ENCODE results near the gene MED12L. TPM values are rescaled to one million over a fixed set of nuclear protein-coding genes. Genes with fewer than 3 reads are reported as not detected.

MED12L gene
- total RNA-seq, 1 experiment from 2014 or later, result 6.4 TPM

GRCh38 chr3:151404316-151404715 lies 318.9 kb downstream of the MED12L start:
- Histone ChIP-seq H3K9me2 (ENCODE audit: insufficient read depth) (no peaks in the 10 kb centered on the region), H3K27ac (ENCODE audit: low read depth, low read length) (no peak overlapping the region), H4K20me1 (ENCODE audit: insufficient read depth) (no peaks in the 10 kb centered on the region), H3K4me2 (ENCODE audit: low read length) (no peak overlapping the region), H3K9me3 (ENCODE audit: control insufficient read depth in 1 of 2, insufficient read depth in 1 of 2, low read depth in 1 of 2, low read length in 2 of 2) (no peaks in the 10 kb centered on the region), H3K27me3 (ENCODE audit: insufficient read depth, low read length) (no peaks in the 10 kb centered on the region), H3K36me3 (ENCODE audit: control insufficient read depth in 1 of 2, insufficient read depth in 2 of 2, low read length in 2 of 2) (no peaks in the 10 kb centered on the region), H3K9ac (ENCODE audit: low read length) (no peak overlapping the region), H3K79me2 (ENCODE audit: insufficient read depth, low read length) (no peaks in the 10 kb centered on the region), H3K4me1 (ENCODE audit: control insufficient read depth in 1 of 2, insufficient read depth in 2 of 2, low read length in 2 of 2) (no peaks in the 10 kb centered on the region), H2AFZ (ENCODE audit: low read depth, low read length, poor library complexity, severe bottlenecking) (no peak overlapping the region), H3K4me3 (replicated peaks in 1 of 2; ENCODE audit: low read depth in 1 of 2, low read length in 2 of 2) (no peak overlapping the region)
- no peak for TF ChIP-seq POLR2A (IDR thresholded peaks at IDR 0.05; ENCODE audit: borderline replicate concordance, extremely low read depth, insufficient read depth, insufficient read length)
- TF ChIP-seq EZH2phosphoT487 (IDR thresholded peaks at IDR 0.05; ENCODE audit: borderline replicate concordance), result no peak
- no peak for TF ChIP-seq EGR1 (IDR thresholded peaks at IDR 0.05; ENCODE audit: low read depth)
- TF ChIP-seq ZBTB33 (IDR thresholded peaks at IDR 0.05; ENCODE audit: extremely low read depth, insufficient replicate concordance, low read length), result no peak
- no peak for TF ChIP-seq SP1 (IDR thresholded peaks at IDR 0.05; ENCODE audit: low read depth)
- no peak for TF ChIP-seq TCF7L2 (IDR thresholded peaks at IDR 0.05; ENCODE audit: borderline replicate concordance, extremely low read depth, insufficient read depth, insufficient read length)
- no peak for TF ChIP-seq POLR2AphosphoS5 (IDR thresholded peaks at IDR 0.05; ENCODE audit: low read depth, low read length)
- TF ChIP-seq EZH2 (IDR thresholded peaks at IDR 0.05), result no peak
- no peak for TF ChIP-seq YY1 (IDR thresholded peaks at IDR 0.05; ENCODE audit: extremely low read depth, insufficient replicate concordance, low read depth, low read length)
- TF ChIP-seq ATF3 (IDR thresholded peaks at IDR 0.05), result no peak
- no peak for TF ChIP-seq REST (IDR thresholded peaks at IDR 0.05; ENCODE audit: low read depth)
- TF ChIP-seq SIN3A (IDR thresholded peaks at IDR 0.05; ENCODE audit: low read depth), result no peak
- no peak for TF ChIP-seq SRF (IDR thresholded peaks at IDR 0.05; ENCODE audit: low read depth)
- no peak for TF ChIP-seq CBX3 (IDR thresholded peaks at IDR 0.05; ENCODE audit: low read depth)
- TF ChIP-seq RAD21 (IDR thresholded peaks at IDR 0.05; ENCODE audit: low read depth), result no peak
- TF ChIP-seq CTCF (IDR thresholded peaks at IDR 0.05 in 2 of 3, conservative IDR thresholded peaks at IDR 0.05 in 1 of 3; ENCODE audit: borderline replicate concordance in 1 of 3, insufficient read depth in 1 of 3, low read depth in 2 of 3, low read length in 2 of 3), result no peak
- DNase-seq (ENCODE audit: low read depth, low spot score) (no peak), ATAC-seq (no peak)
- RAD21 ChIA-PET (ENCODE audit: low non-redundant PET in 1 of 2, low total read pairs in 2 of 2, uncharacterized antibody in 2 of 2, unreplicated experiment in 2 of 2), result no interaction called here
- intact Hi-C loops (cut with micrococcal nuclease), result no loop called here
- POLR2A ChIA-PET, result no interaction called here
- BruUV-seq (replicated peaks), result no TSS peak
- CTCF ChIA-PET, result no interaction called here
